GM23338 (cell line): Measurements from ENCODE around the gene DNAL4.

ENCODE experiments used
- CTCF ChIP-seq, 2 experiments: fragments of 200-600 bp in 1 of 2; sonication (generic) in 1 of 2; conservative IDR thresholded peaks; 2 replicates each; pipeline versions ENCODE4 v1.5.1 to v1.6.1; 2016 to 2017; ENCODE audit warnings: antibody characterized with exemption in 2 of 2, low read depth in 2 of 2, mild to moderate bottlenecking in 2 of 2, moderate library complexity in 1 of 2
- EZH2 ChIP-seq: fragments of 200-600 bp; sonication (generic); IDR thresholded peaks from one replicate; pipeline ENCODE4 v1.8.0; 2017; ENCODE audit warnings: antibody characterized with exemption, mild to moderate bottlenecking, low read depth; ENCODE audit not compliant: unreplicated experiment
- POLR2AphosphoS5 ChIP-seq: IDR thresholded peaks from 2 replicates; pipeline ENCODE4 v1.6.1; 2016; ENCODE audit warnings: antibody characterized with exemption, low read depth
- REST ChIP-seq: IDR thresholded peaks from one replicate; pipeline ENCODE4 v1.6.1; 2018; ENCODE audit warnings: antibody characterized with exemption; ENCODE audit not compliant: unreplicated experiment

GRCh38 chr22:38820020-38820419 is 26.1 kb upstream of the DNAL4 start:
- no peak for TF ChIP-seq EZH2
- TF ChIP-seq CTCF (conservative IDR thresholded peaks at IDR 0.05; ENCODE audit: low read depth in 2 of 2) = no peak
- no peak for TF ChIP-seq POLR2AphosphoS5
- no peak for TF ChIP-seq REST
